HEK293T (cell line): Measurements from ENCODE around the gene PARP3.

ENCODE experiments used
- ARNT ChIP-seq: fragments of 450-650 bp; IDR thresholded peaks from 2 replicates; pipeline ENCODE4 v1.6.1; 2017; ENCODE audit warnings: mild to moderate bottlenecking
- BHLHE40 ChIP-seq: fragments of 450-650 bp; IDR thresholded peaks from 2 replicates; pipeline ENCODE4 v1.6.1; 2016; ENCODE audit warnings: mild to moderate bottlenecking, moderate library complexity, borderline replicate concordance
- ELF4 ChIP-seq: fragments of 450-650 bp; IDR thresholded peaks from 2 replicates; pipeline ENCODE4 v1.6.1; 2017; ENCODE audit warnings: antibody characterized with exemption
- FOXA1 ChIP-seq: fragments of 450-650 bp; IDR thresholded peaks from 2 replicates; pipeline ENCODE4 v1.6.1; 2016; ENCODE audit warnings: mild to moderate bottlenecking
- FOXK2 ChIP-seq: fragments of 450-650 bp; IDR thresholded peaks from 2 replicates; pipeline ENCODE4 v1.6.1; 2016; ENCODE audit warnings: mild to moderate bottlenecking
- FOXM1 ChIP-seq: fragments of 450-650 bp; IDR thresholded peaks from 2 replicates; pipeline ENCODE4 v1.6.1; 2017; ENCODE audit warnings: mild to moderate bottlenecking, borderline replicate concordance
- HDGF ChIP-seq: fragments of 450-650 bp; IDR thresholded peaks from 2 replicates; pipeline ENCODE4 v1.6.1; 2017; ENCODE audit warnings: antibody characterized with exemption, borderline replicate concordance
- L3MBTL2 ChIP-seq: fragments of 450-650 bp; conservative IDR thresholded peaks from 2 replicates; pipeline ENCODE4 v1.6.1; 2016; ENCODE audit warnings: mild to moderate bottlenecking
- NFRKB ChIP-seq: fragments of 450-650 bp; IDR thresholded peaks from 2 replicates; pipeline ENCODE4 v1.6.1; 2016; ENCODE audit warnings: mild to moderate bottlenecking, moderate library complexity
- SP1 ChIP-seq: fragments of 450-650 bp; IDR thresholded peaks from 2 replicates; pipeline ENCODE4 v1.6.1; 2017
- SUZ12 ChIP-seq: fragments of 450-650 bp; IDR thresholded peaks from 2 replicates; pipeline ENCODE4 v1.6.1; 2016; ENCODE audit warnings: mild to moderate bottlenecking
- TARDBP ChIP-seq: fragments of 450-650 bp; IDR thresholded peaks from 2 replicates; pipeline ENCODE4 v1.6.1; 2016
- ZNF384 ChIP-seq: fragments of 450-650 bp; IDR thresholded peaks from 2 replicates; pipeline ENCODE4 v1.6.1; 2016

- TF ChIP-seq ELF4 (no peak), HDGF (no peak), NFRKB (no peak), FOXK2 (no peak), ARNT (no peak), SP1 (no peak), BHLHE40 (no peak), L3MBTL2 (no peak), FOXM1 (no peak), SUZ12 (no peak), FOXA1 (no peak), ZNF384 (no peak), TARDBP (no peak)
These were observed 19.7 kb downstream of the PARP3 start for GRCh38 chr3:51961602-51962569.
